ENCODE data around the gene INCENP.
A peak's percentile ranks its signal among the peaks of the same experiment; 100 is the strongest.
"Not testable (repeated sequence)": the region's sequence is repeated elsewhere in the genome, so short reads cannot be mapped to it uniquely, and the experiment has no call there.

Gene INCENP

DNA sequence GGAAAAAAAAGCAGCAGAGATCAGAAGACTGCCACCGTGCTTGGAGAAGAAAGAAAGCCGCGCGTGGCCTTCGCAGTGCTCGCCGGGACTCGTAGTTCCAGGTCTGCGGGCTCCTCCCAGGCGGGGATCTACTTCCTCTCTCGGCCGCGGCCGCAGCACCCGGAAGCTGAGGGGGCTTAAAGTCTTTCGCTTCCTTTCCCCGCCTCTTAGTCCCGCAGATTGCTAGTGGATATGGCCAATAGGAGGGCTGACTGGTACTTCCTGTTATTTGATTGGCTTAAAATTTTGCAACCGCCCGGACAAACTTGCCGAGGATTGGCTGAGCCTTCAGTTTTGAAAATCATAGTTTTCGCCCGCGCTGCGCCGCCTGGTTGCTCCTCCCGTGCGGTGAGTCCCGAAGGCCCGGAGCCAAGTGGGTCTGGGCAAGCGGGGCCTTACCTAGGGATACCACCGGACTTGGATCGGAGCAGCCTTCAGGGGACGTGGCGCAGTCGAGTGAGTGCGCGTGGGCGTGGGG, at the start of gene INCENP:
Gene INCENP, plus strand, starts transcription at position 343 of the 517 bp plus-strand sequence. CDS start 4,151 bp downstream, outside the sequence.
- peak; percentile 97 for FAIRE-seq

DNA sequence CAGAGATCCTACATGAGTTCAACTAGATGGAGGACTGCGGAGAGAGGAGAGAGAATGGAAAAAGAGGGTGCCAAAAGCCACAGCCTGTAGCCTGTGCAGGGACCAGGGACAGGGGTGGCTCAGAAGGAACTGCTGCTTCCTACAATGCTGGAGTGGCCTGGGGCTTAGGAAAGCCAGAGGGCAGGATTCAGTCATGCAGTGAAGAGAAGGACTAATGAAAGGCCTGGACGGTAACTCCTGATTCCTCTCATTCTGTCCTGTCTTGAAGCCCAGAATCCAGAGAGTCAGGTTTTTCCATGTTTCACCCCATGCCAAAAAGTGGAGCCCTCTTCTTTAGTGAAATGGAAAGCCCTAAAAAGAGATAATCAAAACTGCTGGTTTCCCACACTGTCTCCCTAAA, 48.4 kb upstream of the INCENP start:
- no peak for FAIRE-seq

DNA sequence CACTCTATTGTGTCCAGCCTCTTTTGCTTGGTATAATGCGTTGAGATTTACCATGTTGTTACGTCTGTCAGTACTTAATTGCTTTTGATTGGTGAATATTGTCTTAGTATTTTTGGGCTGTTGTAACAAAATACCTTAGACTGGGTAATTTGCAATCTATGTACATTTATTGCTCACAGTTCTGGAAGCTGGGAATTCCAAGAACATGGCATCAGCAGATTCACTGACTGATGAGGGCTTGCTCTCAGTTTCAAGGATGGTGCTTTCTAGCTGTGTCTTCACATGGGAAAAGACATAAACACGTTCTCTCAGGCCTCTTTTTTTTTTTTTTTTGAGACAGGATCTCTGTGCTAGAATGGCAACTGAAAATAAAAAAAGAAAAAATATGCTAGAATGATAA, 46.7 kb upstream of the INCENP start:
- no peak for FAIRE-seq

DNA sequence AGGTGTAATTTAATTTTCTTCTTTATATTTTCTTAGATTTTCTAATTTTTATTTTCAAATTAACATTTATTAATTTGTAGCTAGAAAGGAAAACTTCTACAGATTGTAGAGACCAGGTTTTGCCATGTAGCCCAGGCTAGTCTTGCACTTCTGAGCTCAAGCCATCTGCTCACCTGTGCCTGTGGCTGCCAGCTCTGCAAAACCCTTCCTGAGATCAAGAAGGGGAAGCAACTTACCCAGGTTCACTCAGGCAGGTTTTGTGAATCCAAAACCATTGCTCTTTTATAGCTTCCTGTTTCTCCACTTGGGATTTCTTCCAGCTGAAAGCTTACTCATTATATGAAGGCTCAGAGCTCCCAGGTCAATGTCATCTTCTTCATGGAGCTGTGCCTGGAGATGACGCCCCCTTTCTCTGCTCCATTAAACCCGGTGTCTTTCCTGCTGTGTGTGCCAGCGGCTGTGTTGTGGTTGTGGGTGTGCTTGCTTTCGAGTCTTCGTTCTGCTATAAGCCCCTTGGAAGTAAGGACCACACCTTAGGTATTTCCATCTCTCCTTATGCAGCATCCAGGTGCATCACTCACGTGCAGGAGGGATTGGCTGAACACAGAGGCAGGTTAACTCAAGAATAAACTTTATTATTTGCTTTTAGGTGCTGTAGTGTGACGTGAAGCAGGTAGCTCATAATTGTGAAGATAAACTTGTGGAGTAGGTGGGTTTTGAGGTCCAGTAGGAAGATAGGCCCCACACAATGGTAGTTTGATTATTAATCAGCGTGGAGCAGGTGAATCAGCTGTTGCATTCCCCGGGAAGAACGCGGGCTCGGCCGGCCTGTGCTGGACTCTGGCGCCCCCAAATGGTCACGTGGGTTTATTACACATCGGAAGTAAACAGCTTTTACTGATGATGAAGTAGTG, 42.2 kb upstream of the INCENP start:
- FAIRE-seq = peak; percentile 66

DNA sequence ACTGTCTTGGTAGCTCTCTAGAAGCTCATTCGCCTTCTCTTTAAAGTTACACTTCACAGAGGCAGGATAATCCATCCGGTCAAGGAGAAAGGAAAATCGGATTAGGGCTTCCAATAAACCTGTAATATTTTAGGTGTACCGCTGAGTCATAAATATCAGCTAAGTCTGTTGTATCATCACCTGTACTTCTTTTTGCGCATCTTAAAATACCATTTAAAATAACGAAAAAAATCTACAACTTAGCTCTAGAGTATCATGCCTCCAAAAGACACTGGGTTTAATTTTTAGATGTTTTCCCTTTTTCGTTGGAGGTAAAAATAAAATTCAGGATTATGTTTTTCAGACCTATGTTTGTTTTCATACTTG, 41.5 kb upstream of the INCENP start:
- FAIRE-seq = no peak

DNA sequence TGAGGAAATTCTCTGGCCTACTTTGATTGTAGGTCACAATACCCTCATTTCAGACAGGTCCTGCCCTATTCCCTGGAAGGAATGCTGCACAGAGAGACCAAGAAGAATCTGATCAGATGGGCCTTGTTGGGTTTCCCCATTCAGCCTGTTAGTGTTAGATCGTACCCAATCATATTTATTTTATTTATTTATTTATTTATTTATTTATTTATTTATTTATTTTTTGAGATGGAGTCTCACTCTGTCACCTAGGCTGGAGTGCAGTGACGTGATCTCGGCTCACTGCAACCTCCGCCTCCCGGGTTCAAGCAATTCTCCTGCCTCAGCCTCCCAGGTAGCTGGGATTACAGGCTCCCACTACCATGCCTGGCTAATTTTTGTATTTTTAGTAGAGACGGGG, 39.0 kb upstream of the INCENP start:
- FAIRE-seq = not testable (repeated sequence)

DNA sequence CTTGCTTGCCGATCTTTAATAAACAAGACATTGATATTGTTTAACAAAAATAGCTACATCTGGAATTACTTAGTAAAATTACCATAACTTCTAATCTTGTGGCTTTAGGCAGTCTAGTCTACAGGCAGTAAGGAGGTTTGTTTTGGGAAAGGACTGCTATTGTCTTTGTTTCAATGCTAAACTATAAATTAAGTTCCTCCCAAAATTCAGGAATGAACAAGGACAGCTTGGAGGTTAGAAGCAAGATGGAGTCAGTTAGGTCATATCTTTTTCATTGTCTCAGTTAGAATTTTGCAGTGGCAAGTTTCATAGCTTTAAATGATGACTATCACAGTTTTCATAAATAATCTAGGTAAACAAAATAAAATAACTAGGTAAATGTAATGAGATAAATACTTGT, 36.1 kb upstream of the INCENP start:
- FAIRE-seq = no peak

DNA sequence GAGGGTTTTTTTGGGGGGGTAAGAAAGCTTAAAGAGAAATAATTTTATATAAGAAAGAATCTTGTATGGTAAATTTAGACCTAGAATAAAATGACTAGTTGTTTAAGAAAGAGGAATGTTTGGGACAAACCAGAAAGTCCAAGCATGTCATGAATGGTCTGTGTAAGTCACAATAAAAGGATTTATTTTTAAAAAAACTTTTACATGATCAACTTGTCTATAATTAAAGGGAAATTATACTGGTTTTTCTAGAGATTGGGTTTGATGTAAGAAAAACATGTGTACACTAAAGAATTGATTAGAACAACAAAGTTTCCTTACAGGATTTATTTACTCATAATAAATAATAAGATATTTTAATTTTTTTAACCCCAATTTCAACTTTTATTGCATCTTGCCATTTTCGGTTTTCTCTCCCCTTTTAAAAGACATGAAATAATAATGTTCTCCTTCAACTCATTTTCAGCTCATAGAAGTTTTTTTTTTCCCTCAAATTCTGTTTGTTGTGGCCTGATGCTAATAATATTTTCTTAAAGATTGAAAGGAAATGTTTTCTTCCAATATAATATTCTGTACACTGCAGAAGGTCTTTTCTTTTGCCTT, 35.4 kb upstream of the INCENP start:
- no peak for FAIRE-seq

DNA sequence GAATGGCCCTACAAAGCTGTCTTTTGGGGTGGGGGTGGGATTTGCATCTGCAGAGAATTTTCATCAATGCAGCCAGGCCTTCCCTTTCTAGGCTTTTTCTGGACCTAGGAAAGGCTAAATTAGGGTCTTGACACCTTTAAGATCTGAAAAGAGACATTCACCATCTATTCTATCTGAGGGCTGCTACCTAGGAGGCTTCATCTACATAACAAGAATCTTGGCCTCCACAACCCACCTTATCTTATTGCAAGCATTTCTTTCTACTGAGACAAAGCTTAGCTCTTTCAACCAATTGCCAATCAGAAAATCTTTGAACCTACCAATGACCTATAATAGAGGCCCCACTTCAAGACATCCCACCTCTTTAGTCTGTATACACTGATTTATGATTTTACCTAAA, 20.7 kb upstream of the INCENP start:
- no peak for FAIRE-seq

DNA sequence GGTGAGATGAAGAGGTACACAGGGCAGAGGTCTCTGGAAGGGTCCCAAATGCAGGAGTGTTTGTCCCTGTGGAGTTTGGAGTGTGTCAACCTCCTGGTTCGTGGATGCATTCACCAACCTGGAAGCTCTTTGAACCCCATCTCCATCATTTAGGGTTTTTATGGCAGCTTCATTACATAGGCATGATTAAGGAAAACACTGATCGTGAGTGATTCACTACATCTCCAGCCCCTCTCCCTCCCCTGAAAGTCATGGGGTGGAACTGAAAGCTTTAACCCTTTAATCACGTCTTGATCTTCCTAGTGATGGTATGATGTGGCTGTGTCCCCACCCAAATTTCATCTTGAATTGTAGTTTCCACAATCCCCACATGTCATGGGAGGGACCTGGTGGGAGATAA, 19.8 kb upstream of the INCENP start:
- no peak for FAIRE-seq

DNA sequence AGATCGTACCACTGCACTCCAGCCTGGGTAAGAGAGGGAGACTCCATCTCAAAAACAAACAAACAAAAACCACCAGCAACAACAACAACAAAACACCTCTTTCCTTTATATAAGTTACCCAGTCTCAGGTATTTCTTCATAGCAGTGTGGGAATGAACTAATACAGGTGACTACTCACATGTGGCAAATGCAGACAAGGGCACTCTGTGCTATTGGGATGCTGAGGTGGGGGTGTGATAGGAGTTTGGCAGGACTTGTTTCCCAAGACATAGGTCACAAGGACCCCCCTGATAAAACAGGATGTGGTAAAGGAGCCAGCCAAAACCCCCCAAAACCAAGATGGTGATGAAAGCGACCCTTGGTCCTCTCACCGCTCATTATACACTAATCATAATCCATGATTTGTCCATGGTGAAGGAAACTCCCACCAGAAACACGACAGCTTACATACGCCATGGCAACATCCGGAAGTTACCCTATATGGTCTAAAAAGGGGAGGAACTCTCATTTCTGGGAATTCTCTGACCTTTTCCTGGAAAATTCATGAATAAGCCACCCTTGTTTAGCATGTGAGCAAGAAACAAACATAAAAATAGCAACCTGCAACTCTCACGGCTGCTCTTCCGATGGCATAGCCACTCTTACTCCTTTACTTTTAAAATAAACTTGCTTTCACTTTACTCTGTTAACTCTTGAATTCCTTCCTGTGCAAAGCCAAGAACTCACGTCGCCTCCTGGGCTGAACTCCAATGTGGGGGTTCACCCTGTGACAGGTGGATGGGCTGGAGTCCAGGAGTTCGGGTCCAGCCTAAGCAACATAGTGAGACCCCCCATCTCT, 18.8 kb upstream of the INCENP start:
- FAIRE-seq = no peak

DNA sequence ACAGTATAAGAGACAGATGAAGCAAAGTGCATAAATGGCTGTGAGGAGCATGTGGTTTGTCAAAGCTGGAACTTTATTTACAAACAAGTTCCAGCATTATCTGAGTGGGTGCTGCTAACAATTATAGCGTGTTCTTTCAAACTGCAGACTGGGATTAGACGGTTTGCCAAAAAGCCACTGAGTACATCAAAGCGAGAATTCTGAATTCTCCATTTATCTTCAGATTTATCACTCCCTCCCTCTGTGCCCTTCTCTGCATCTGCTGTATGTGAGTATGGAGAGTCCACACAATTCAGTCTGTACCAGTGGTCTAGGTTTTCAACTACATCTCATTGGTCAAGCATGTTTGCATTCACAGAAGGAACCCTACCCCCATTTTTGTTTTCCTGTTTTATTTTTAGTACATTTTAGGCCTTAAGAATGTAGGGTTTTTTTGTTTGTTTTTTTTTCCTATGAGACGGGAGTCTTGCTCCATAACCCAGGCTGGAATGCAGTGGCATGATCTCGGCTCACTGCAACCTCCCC, 18.1 kb upstream of the INCENP start:
- no peak for FAIRE-seq

DNA sequence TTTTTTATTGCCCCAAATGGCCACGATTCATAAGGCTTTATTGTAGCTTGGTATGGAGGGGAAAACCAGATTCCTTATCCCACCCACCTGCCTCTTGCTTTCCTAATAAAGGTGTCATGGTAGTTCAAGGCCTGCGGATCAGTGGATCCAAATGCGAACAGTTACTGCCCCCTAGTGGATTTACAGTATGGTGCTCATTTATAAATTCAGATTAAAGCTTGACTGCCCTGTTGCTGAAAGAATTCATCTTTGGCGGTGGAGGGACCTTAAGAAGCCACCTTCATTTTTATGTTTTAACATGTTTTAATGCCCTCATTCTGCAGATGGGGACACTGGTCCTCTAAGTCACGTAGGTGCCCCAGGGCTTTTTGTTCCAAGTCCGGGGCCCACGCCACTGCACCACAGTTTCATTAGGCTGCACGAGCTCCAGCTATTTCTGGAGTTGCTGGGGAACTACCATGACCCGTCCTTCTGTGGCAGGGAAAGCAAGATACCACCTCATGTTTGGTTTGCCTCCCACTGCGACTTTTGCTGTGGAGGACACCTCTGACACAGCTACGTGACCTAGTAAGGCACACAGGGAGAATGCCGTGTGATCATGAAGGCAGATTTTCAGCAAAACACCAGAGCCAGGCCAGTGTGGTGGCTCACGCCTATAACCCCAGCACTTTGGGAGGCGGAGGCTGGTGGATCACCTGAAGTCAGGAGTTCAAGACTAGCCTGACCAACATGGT, 15.6 kb upstream of the INCENP start:
- no peak for FAIRE-seq

DNA sequence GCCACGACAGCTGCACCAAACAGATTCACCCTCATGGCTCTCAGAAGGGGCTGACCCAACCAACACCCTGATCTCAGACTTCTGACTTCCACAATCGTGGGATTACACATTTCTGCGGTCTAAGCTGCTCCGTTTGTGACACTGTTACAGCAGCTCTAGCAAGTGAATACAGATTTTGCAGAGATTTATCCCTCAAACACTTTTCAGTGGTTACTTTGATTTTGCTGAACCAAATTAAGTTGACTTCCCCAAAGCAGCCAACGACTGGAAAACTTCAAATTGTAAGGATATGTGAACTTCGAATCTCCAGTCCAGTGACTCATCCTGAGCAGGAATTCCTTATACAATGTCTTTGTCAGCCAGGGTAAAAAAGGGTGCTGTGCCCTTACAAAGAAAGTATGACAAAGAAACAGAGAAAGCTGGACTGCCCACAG, 14.8 kb upstream of the INCENP start:
- no peak for FAIRE-seq

DNA sequence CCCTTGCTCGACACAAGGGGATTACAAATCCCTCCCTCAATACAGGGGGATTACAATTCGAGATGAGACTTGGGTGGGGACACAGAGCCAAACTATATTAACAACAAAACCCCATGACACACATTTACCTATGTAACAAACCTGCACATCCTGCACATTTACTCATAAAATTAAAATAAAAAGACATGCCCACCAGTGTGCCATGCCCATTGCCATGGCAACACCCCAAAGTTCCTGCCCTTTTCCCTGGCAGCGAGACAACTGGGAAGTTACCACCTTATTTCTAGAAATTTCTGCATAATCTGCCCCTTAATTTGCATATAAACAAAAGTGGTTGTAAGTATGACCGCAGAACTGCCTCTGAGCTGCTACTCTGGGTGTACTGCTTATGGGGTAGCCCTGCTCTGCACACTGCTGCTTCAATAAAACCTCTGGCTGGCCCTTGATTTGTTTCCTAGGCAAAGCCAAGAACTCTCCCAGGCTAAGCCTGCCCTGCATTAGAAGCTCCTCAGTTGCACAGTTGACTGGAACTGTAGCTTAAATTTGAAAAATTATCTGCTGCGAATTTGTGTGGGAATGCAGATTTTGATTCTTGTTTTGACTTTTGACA, 8.6 kb upstream of the INCENP start:
- no peak for FAIRE-seq

DNA sequence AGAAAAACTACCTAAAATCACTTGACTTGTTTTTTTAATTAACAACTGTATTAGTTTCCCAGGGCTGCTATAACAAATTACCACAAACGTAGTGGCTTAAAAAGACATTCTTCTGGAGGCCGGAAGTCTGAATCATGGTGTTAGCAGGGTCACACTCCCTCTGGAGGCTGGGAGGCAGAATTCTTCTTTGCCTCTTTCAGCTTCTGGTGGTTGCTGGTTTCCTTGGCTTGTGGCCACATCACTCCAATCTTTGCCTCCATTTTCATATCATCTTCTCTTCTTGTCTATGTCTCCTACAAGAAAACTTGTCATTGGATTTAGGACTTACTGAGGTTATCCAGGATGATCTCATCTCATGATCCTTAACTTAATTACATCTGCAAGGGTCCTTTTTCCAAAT, 7.4 kb upstream of the INCENP start:
- no peak for FAIRE-seq

DNA sequence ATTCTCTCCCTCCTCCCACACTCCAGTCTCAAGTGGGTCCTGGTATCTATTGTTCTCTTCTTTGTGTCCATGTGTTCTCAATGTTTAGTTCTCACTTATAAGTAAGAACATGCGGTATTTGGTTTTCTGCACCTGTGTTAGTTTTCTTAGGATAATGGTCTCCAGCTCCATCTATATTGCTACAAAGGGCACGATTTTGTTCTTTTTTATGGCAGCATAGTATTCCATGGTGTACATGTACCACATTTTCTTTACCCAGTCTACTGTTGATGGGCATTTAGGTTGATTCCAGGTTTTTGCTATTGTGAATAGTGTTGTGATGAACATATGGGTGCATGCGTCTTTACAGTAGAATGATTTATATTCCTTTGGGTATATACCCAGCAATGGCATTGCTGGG, 4.2 kb upstream of the INCENP start:
- FAIRE-seq = no peak

DNA sequence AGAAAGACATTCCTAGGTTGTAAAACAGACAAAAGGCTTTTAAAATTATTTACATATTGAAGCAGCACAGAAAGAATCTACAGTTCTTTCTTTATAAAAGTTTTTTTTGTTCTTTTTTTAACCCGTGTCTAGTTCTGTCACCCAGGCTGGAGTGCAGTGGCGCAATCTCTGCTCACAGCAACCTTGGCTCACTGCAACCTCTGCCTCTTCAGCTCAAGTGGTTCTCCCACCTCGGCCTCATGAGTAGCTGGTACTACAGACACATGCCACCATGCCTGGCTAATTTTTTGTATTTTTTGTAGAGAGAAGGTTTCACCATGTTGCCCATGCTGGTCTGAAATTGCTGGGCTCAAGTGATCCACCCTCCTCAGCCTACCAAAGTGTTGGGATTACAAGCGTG, 3.8 kb upstream of the INCENP start:
- FAIRE-seq = no peak

DNA sequence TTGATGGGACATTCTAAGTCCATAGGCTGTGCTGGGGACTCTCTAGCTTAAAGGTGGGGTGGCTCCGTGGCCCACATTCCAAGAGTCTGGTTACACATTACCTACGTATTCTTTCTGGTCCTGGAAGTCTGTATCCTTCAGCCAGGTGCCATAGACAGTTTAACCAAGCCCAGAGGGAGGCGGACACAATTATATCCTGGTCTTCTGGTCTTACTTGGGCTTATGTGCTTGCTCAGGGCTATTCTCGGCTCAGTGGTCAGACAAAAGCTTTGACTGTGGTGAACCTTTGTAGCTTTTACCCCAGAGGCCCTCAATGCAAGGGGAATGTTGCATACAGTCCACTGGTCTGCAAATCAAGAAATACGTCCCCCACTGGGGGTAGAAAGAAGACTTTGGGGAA, 3.4 kb upstream of the INCENP start:
- no peak for FAIRE-seq

DNA sequence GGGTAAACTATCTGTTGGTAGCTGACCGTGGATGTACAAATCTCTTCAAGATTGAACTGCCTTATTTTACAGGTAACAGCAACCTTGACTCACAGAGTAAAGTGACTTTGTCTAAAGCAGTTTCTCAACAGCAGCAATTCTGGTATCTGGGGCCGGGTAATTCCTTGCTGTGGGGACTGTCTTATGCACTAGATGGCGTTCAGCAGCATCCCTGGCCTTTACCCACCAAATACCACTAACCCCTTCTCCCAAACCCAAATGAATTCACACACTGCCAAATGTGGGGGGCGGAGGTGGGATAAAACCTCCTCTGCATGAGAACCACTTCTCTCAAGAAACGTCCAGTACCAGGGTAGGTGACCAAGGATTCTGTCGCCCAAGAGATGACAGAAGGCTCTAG, 1.7 kb upstream of the INCENP start:
- no peak for FAIRE-seq

DNA sequence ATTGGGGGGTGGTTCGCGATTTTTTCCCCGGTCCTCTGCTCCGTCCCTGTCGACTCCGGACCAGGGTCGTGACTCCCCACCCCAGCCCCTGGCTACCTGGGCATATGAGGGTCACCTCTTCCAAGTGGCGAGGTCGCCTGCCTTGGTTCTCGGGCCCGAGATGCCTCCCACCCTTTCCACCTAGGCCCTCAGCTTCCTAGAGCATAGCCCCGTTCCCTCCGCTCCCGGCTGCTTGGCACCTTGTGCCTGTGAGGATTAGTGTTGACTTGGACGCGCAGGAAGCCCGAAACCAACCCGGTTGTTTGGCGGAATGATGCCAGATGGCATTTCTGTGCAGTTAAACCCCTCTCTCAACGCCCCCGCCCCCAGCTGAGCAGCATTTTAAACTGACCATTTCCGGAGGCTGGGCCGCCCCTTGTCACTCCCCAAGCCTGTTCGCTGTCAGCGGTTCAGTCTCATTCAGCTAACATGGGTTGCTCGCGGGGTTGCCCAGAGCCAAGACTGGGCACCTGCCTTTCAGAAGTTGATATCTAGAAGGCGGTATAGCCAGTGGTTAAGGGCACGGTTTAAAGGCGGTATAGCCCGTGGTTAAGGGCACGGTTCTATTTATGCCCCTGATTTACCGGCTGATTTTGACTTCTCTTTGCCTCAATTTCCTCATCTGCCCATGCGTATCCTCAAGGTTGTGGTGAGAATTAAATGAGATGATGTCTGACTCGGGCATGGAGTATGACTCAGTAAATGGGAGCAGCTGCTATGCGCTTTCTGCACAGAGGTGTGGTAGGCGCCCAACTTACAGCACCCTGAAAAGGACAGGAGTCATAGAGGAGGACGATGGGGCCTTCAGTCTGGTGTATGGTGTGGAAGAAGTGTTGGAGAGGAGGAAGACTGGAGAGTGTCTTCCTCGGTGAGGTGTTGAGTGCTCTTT, 639 bp downstream of the INCENP start:
- no peak for FAIRE-seq
